Kidney epithelial cell (primary cell): Measurements from ENCODE around the gene TRAF1. TPM values are rescaled to one million over a fixed set of nuclear protein-coding genes. Genes with fewer than 3 reads are reported as not detected.

Experiments
- DNase-seq: peaks from one replicate; pipeline ENCODE4 v3.0.0-alpha.2; 2010; ENCODE audit warnings: low read depth
- H3K27me3 ChIP-seq: 2 replicates; pipeline ENCODE4 v1.6.0; 2011; ENCODE audit warnings: low read length; ENCODE audit not compliant: control insufficient read depth, insufficient read depth
- H3K36me3 ChIP-seq: 2 replicates; pipeline ENCODE4 v1.5.1; 2011; ENCODE audit warnings: low read length; ENCODE audit not compliant: control insufficient read depth, insufficient read depth
- H3K4me3 ChIP-seq: 2 replicates; pipeline ENCODE4 v1.5.1; 2011; ENCODE audit warnings: low read depth, mild to moderate bottlenecking, control low read depth, low read length
- CTCF ChIP-seq: IDR thresholded peaks from 2 replicates; pipeline ENCODE4 v1.5.1; 2011; ENCODE audit warnings: mild to moderate bottlenecking, moderate library complexity, low read length, control low read depth, inconsistent platforms; ENCODE audit not compliant: insufficient read depth, poor library complexity, severe bottlenecking
- total RNA-seq: library from RNA; depleted of rRNA; stranded (reverse); fragments of >200 nt; gene quantifications from 2 replicates; pipeline ENCODE4 v1.2.3, GENCODE V29; 2015

Gene TRAF1
- total RNA-seq, 1 donor from 2014 or later = 7.5 TPM

DNA sequence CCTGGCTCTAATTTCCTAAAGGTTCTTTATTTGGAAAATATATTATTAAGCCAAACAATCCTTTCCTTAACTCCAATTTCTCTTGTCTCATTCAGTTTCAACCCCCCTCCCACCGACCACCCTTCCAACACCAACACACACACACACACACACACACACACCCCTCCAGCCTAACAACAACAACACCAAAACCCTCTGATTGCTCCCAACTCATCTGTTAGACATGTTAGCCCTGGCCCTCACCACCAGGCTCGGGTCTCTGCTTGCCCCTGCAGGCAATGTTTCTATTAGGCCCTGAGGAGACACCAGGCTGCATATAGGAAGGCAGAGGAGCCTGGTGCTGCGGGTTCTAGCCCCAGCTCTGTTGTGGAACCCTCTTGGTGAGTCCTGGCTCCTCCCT lies 18.4 kb upstream of the TRAF1 start:
- no peak for TF ChIP-seq CTCF
- DNase-seq = no peak
- Histone ChIP-seq H3K36me3 (no peaks in the 10 kb centered on the region), H3K4me3 (no peak overlapping the region), H3K27me3 (no peaks in the 10 kb centered on the region)

- Histone ChIP-seq H3K36me3 (no peaks in the 10 kb centered on the region), H3K4me3 (no peak overlapping the region), H3K27me3 (no peaks in the 10 kb centered on the region)
- no peak for DNase-seq
- TF ChIP-seq CTCF = no peak
Observed at GRCh38 chr9:120944434-120944843, 17.8 kb upstream of the TRAF1 start.

- no peak overlapping the region for H3K4me3 ChIP-seq
- no peak for TF ChIP-seq CTCF
- DNase-seq = no peak
- no peaks in the 10 kb centered on the region for H3K36me3 ChIP-seq
- H3K27me3 ChIP-seq = no peaks in the 10 kb centered on the region
Observed at GRCh38 chr9:120942186-120943001, 15.8 kb upstream of the TRAF1 start.

- Histone ChIP-seq H3K36me3 (no peaks in the 10 kb centered on the region), H3K4me3 (no peak overlapping the region), H3K27me3 (no peaks in the 10 kb centered on the region)
- DNase-seq = no peak
- TF ChIP-seq CTCF = no peak
Observed at GRCh38 chr9:120941046-120941770, 14.6 kb upstream of the TRAF1 start.

DNA sequence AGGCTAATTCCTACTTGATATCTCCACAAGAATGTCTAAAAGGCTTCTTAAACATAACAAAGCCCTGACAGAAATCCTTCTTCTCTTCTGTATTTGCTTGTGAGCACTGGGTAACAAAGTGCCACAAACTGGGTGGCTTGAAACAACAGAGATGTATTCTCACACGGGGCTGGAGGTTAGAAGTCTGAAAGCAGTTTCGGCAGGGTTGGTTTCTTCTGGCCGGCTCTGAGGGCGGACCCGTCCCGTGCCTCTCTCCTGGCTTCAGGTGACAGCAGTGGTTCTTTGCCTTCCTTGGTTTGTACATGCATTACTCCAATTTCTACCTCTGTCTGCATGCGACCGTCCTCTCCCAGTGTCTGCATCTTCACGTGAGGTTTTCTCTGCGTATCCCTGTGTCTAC lies 14.0 kb upstream of the TRAF1 start:
- Histone ChIP-seq H3K36me3 (no peaks in the 10 kb centered on the region), H3K27me3 (no peaks in the 10 kb centered on the region), H3K4me3 (no peak overlapping the region)
- DNase-seq = no peak
- no peak for TF ChIP-seq CTCF
